ENCODE results near the gene CBX7. TPM values are rescaled to one million over a fixed set of nuclear protein-coding genes. Genes with fewer than 3 reads are reported as not detected.

CBX7 gene
- total RNA-seq, 3 donors from 2014 or later: 23.6 to 125 (median 29.2) TPM

- intact Hi-C loops (cut with DNase I, micrococcal nuclease): no loop called here
Observed at GRCh38 chr22:39081598-39081997, 70.9 kb downstream of the CBX7 start.

GRCh38 chr22:39081016-39081415, 71.5 kb downstream of the CBX7 start:
- no peaks in the 10 kb centered on the region for H3K36me3 ChIP-seq (ENCODE audit: low read depth)
- TF ChIP-seq CTCF (IDR thresholded peaks at IDR 0.05): no peak
- H3K4me3 ChIP-seq: no peak overlapping the region
- DNase-seq (peak in 1 of 3 donors; percentile 18), ATAC-seq (no peak)
- intact Hi-C loops (cut with DNase I, micrococcal nuclease): no loop called here
- no peaks in the 10 kb centered on the region for H3K4me1 ChIP-seq (ENCODE audit: low read depth)
- no peaks in the 10 kb centered on the region for H3K9me3 ChIP-seq

More at GRCh38 chr22:39081598-39081997, 70.9 kb downstream of the CBX7 start:
- no peaks in the 10 kb centered on the region for H3K36me3 ChIP-seq (ENCODE audit: low read depth)
- ATAC-seq (no peak), DNase-seq (peak in 1 of 3 donors; percentile 8)
- no peaks in the 10 kb centered on the region for H3K9me3 ChIP-seq
- no peak overlapping the region for H3K4me3 ChIP-seq
- no peak for TF ChIP-seq CTCF (IDR thresholded peaks at IDR 0.05)
- no peaks in the 10 kb centered on the region for H3K4me1 ChIP-seq (ENCODE audit: low read depth)

Other genes with a start within 250 kb of the CBX7 start
- 10 to 100 TPM in 1 of 3 donors, 1 to 10 TPM in 1, under 1 TPM in 1; 0.92 to 23.6 (median 2.5) TPM for gene APOBEC3A, start 195.1 kb downstream of the CBX7 start, total RNA-seq
- gene APOBEC3B, start 170.3 kb downstream of the CBX7 start, total RNA-seq: 10 to 100 TPM in 2 of 3 donors, 1 to 10 TPM in 1; 8.4 to 49.5 (median 23.6) TPM
- gene APOBEC3C, start 138.4 kb downstream of the CBX7 start, total RNA-seq: 10 to 100 TPM; 23.1 to 30.6 (median 24.1) TPM
- gene APOBEC3D, start 131.6 kb downstream of the CBX7 start, total RNA-seq: 1 to 10 TPM; 4.6 to 7.0 (median 6.5) TPM
- gene APOBEC3F, start 111.8 kb downstream of the CBX7 start, total RNA-seq: 10 to 100 TPM in 1 of 3 donors, 1 to 10 TPM in 2; 7.4 to 14.1 (median 8.8) TPM
- gene APOBEC3G, start 75.4 kb downstream of the CBX7 start, total RNA-seq: 1 to 10 TPM; 5.7 to 6.2 (median 6.1) TPM
- under 1 TPM in 1 of 3 donors, not detected in 2; 0.51 TPM for gene APOBEC3H, start 55.4 kb downstream of the CBX7 start, total RNA-seq
- gene PDGFB, start 92.3 kb upstream of the CBX7 start, total RNA-seq: 10 to 100 TPM in 1 of 3 donors, 1 to 10 TPM in 2; 1.8 to 16.6 (median 5.4) TPM
- gene RPL3, start 166.9 kb upstream of the CBX7 start, total RNA-seq: 1,000 to 10,000 TPM; 1,561 to 1,749 (median 1,709) TPM
- gene SYNGR1, start 197.3 kb upstream of the CBX7 start, total RNA-seq: 10 to 100 TPM in 1 of 3 donors, 1 to 10 TPM in 2; 1.7 to 26.5 (median 2.9) TPM
- gene TAB1, start 247.1 kb upstream of the CBX7 start, total RNA-seq: 10 to 100 TPM; 19.2 to 29.9 (median 24.8) TPM

Data from mucosa of descending colon (tissue), 3 donors.